OCI-LY7 (cell line): ENCODE measurements around the gene GIPR. TPM values are rescaled to one million over a fixed set of nuclear protein-coding genes. Genes with fewer than 3 reads are reported as not detected.

ENCODE experiments used
- BruUV-seq: library from RNA; stranded (reverse); fragments of 400-500 nt; replicated peaks from 2 replicates; lab custom pipeline; 2021; lab: Mats Ljungman, UMichigan
- CTCF ChIA-PET: fragments of 300-600 bp; sonication (Branson Sonifier 250); formaldehyde crosslinking; loops from one replicate; lab custom pipeline; 2022; ENCODE audit warnings: antibody characterized with exemption; ENCODE audit not compliant: unreplicated experiment; lab: Charles Lee
- POLR2A ChIA-PET: fragments of 300-600 bp; sonication (Branson Sonifier 250); formaldehyde crosslinking; loops from one replicate; lab custom pipeline; 2022; ENCODE audit warnings: antibody characterized with exemption; lab: Charles Lee
- DNase-seq: peaks from one replicate; pipeline ENCODE4 v3.0.0-alpha.2; 2015; ENCODE audit warnings: low spot score
- H2AFZ ChIP-seq: fragments of 200-600 bp; sonication (generic), shearing (Covaris generic); 2 replicates; pipeline ENCODE4 v1.6.1; 2014; ENCODE audit warnings: mild to moderate bottlenecking, antibody characterized with exemption, low read length, moderate library complexity
- H3K27ac ChIP-seq: fragments of 200-600 bp; sonication (generic); 2 replicates; pipeline ENCODE4 v1.5.1; 2014; ENCODE audit warnings: mixed run types, low read depth, mild to moderate bottlenecking, moderate library complexity, low read length, inconsistent platforms; ENCODE audit not compliant: poor library complexity, severe bottlenecking
- H3K36me3 ChIP-seq: fragments of 200-600 bp; sonication (generic); 2 replicates; pipeline ENCODE4 v1.6.1; 2014; ENCODE audit warnings: mild to moderate bottlenecking, antibody characterized with exemption, low read length, moderate library complexity, mixed read lengths; ENCODE audit not compliant: insufficient read depth
- H3K4me1 ChIP-seq: fragments of 200-600 bp; sonication (generic); 2 replicates; pipeline ENCODE4 v1.5.1; 2014; ENCODE audit warnings: mild to moderate bottlenecking, low read length; ENCODE audit not compliant: insufficient read depth, poor library complexity, severe bottlenecking
- H3K4me2 ChIP-seq: fragments of 200-600 bp; sonication (generic); 2 replicates; pipeline ENCODE4 v1.6.1; 2014; ENCODE audit warnings: mild to moderate bottlenecking, low read length
- H3K4me3 ChIP-seq: fragments of 200-600 bp; sonication (generic); 2 replicates; pipeline ENCODE4 v1.5.1; 2014; ENCODE audit warnings: mild to moderate bottlenecking, low read depth, low read length; ENCODE audit not compliant: poor library complexity, severe bottlenecking
- H3K79me2 ChIP-seq: fragments of 200-600 bp; sonication (generic); 2 replicates; pipeline ENCODE4 v1.6.1; 2016; ENCODE audit warnings: low read depth, mild to moderate bottlenecking, low read length, moderate library complexity, mixed read lengths; ENCODE audit not compliant: insufficient read depth
- H3K9me2 ChIP-seq: fragments of 200-600 bp; sonication (generic); 2 replicates; pipeline ENCODE4 v1.6.1; 2016; ENCODE audit warnings: mild to moderate bottlenecking, low read length, mixed read lengths; ENCODE audit not compliant: insufficient read depth
- H3K9me3 ChIP-seq: fragments of 200-600 bp; sonication (generic); 2 replicates; pipeline ENCODE4 v1.6.1; 2014; ENCODE audit warnings: mild to moderate bottlenecking, mixed run types, low read length, mixed read lengths
- H4K20me1 ChIP-seq: fragments of 200-600 bp; sonication (generic); 2 replicates; pipeline ENCODE4 v1.6.1; 2014; ENCODE audit warnings: mild to moderate bottlenecking, antibody characterized with exemption, low read length, moderate library complexity, mixed read lengths; ENCODE audit not compliant: insufficient read depth
- CTCF ChIP-seq: fragments of 200-600 bp; sonication (generic); conservative IDR thresholded peaks from 2 replicates; pipeline ENCODE4 v1.5.1; 2014; ENCODE audit warnings: mild to moderate bottlenecking, antibody characterized with exemption, low read length, moderate library complexity, mixed read lengths
- EZH2phosphoT487 ChIP-seq: fragments of 200-600 bp; sonication (generic); IDR thresholded peaks from 2 replicates; pipeline ENCODE4 v1.6.1; 2018; ENCODE audit warnings: low read depth, borderline replicate concordance, mild to moderate bottlenecking, mixed run types, antibody characterized with exemption, low read length, moderate library complexity, mixed read lengths
- intact Hi-C: fragments of 100-400 bp; cut with micrococcal nuclease; formaldehyde crosslinking; loops from one replicate; pipeline ENCODE4 v1.10.0; 2022; ENCODE audit not compliant: unreplicated experiment
- microRNA-seq: library from miRNA; unstranded; fragments of <30 nt; microRNA quantifications from one replicate; pipeline ENCODE4 v1.2.0, GENCODE V29; 2022; ENCODE audit warnings: borderline replicate concordance
- small RNA-seq: library from RNA; depleted of rRNA; stranded (forward); fragments of <200 nt; gene quantifications from one replicate; pipeline ENCODE3, GENCODE V24; 2014
- total RNA-seq, 2 experiments: library from RNA; depleted of rRNA in 1 of 2; stranded (reverse); fragments of >200 nt in 1 of 2; shearing (Covaris generic) in 1 of 2; gene quantifications; 2 replicates each; pipeline ENCODE4 v1.2.3, GENCODE V29; 2014 to 2022

Gene GIPR
- total RNA-seq, 2 experiments from 2014 or later: 7.9 to 23.3 TPM

- intact Hi-C loops: no loop called here
- Histone ChIP-seq H3K27ac (peak overlapping the region; percentile 36), H3K36me3 (no peaks in the 10 kb centered on the region), H2AFZ (no peak overlapping the region; the same call in 1 of the 2 replicates), H3K4me1 (peaks cover 11% of the 10 kb centered on the region), H3K9me2 (no peaks in the 10 kb centered on the region), H4K20me1 (no peaks in the 10 kb centered on the region), H3K79me2 (peaks cover 33% of the 10 kb centered on the region; the same call in 1 of the 2 replicates), H3K4me3 (peak overlapping the region; percentile 97), H3K4me2 (peak overlapping the region; percentile 85), H3K9me3 (no peaks in the 10 kb centered on the region)
- ChIA-PET POLR2A (interaction anchor here (1.0 to 2.2 kb wide), 2 partner anchors 12 to 37 kb away, joined by 3 to 13 read pairs; no protein-coding TSS in a partner anchor), CTCF (interaction anchor here (0.6 kb wide), 2 partner anchors 36 to 41 kb away, joined by 3 to 5 read pairs; no protein-coding TSS in a partner anchor)
- TF ChIP-seq CTCF (no peak), EZH2phosphoT487 (no peak)
- no peak for DNase-seq
- BruUV-seq: TSS peak; percentile 66
These were observed 61.8 kb downstream of the GIPR start for GRCh38 chr19:45729800-45730290.

- peak; percentile 99 for DNase-seq
- Histone ChIP-seq H3K4me1 (peaks cover 11% of the 10 kb centered on the region), H3K36me3 (no peaks in the 10 kb centered on the region), H3K27ac (peak within 1 kb of the TSS; percentile 36), H3K9me3 (no peaks in the 10 kb centered on the region), H4K20me1 (no peaks in the 10 kb centered on the region), H2AFZ (peak within 1 kb of the TSS; percentile 94; the same call in 1 of the 2 replicates), H3K9me2 (no peaks in the 10 kb centered on the region), H3K4me3 (peak within 1 kb of the TSS; percentile 97), H3K4me2 (peak within 1 kb of the TSS; percentile 85), H3K79me2 (peaks cover 27% of the 10 kb centered on the region; the same call in 1 of the 2 replicates)
- POLR2A ChIA-PET: interaction anchor here (0.6 to 2.2 kb wide), 5 partner anchors 13 to 195 kb away, joined by 3 to 13 read pairs (median 5); no protein-coding TSS in a partner anchor
- no peak for TF ChIP-seq EZH2phosphoT487
- TF ChIP-seq CTCF: peak; percentile 68
- no TSS peak for BruUV-seq
- CTCF ChIA-PET: interaction anchor here (0.6 kb wide), 3 partner anchors 37 to 40 kb away, joined by 3 to 5 read pairs (median 4); partner anchors contain the start of gene SIX5
- intact Hi-C loops: no loop called here
These were observed 62.6 kb downstream of the GIPR start, which contains the start of gene FBXO46 for GRCh38 chr19:45730368-45731288. Gene FBXO46 (minus strand): TSS chr19:45730896. CDS start chr19:45713495, 17,401 bp downstream.

Small RNA genes lying within 50 kb of the gene (microRNA-seq; reads per million reads assigned to microRNA genes)
- gene MIR330 (70.4 reads per million, percentile 52 among the genes with 10 or more reads in this experiment), gene MIR642A (not detected), gene MIR642B (not detected)

Small RNA genes lying within 50 kb of the gene (small RNA-seq; reads per million reads assigned to genes)
- not detected for gene MIR642A
- gene RN7SL836P: not detected

Other genes starting within 250 kb of the GIPR start
- gene ERCC1, start 244.3 kb upstream of the GIPR start, total RNA-seq (2014; rRNA removed; shearing (Covaris generic)): 125 and 126 TPM in 2 replicates
- gene ERCC1, start 244.3 kb upstream of the GIPR start, total RNA-seq (2022): 46.2 and 59.4 TPM in 2 replicates
- gene FOSB, start 200.2 kb upstream of the GIPR start, total RNA-seq (2014; rRNA removed; shearing (Covaris generic)): 1.2 and 2.3 TPM in 2 replicates
- 2.1 and 2.4 TPM in 2 replicates for gene FOSB, start 200.2 kb upstream of the GIPR start, total RNA-seq (2022)
- gene RTN2, start 171.2 kb upstream of the GIPR start, total RNA-seq (2014; rRNA removed; shearing (Covaris generic)): 1.5 and 8.6 TPM in 2 replicates
- gene RTN2, start 171.2 kb upstream of the GIPR start, total RNA-seq (2022): 7.6 and 9.1 TPM in 2 replicates
- gene PPM1N, start 169.8 kb upstream of the GIPR start, total RNA-seq (2014; rRNA removed; shearing (Covaris generic)): 1.4 and 1.6 TPM in 2 replicates
- 2.8 and 2.9 TPM in 2 replicates for gene PPM1N, start 169.8 kb upstream of the GIPR start, total RNA-seq (2022)
- gene VASP, start 160.7 kb upstream of the GIPR start, total RNA-seq (2014; rRNA removed; shearing (Covaris generic)): 37.4 and 62.8 TPM in 2 replicates
- 39.6 and 51.6 TPM in 2 replicates for gene VASP, start 160.7 kb upstream of the GIPR start, total RNA-seq (2022)
- 4.4 and 5.8 TPM in 2 replicates for gene OPA3, start 83.4 kb upstream of the GIPR start, total RNA-seq (2014; rRNA removed; shearing (Covaris generic))
- 10.6 and 12.0 TPM in 2 replicates for gene OPA3, start 83.4 kb upstream of the GIPR start, total RNA-seq (2022)
- gene GPR4, start 66.0 kb upstream of the GIPR start, total RNA-seq (2014; rRNA removed; shearing (Covaris generic)): 0.38 TPM in 1 of 2 replicates, not detected in the other
- gene GPR4, start 66.0 kb upstream of the GIPR start, total RNA-seq (2022): not detected in 2 replicates
- 23.6 and 26.1 TPM in 2 replicates for gene EML2, start 28.8 kb upstream of the GIPR start, total RNA-seq (2014; rRNA removed; shearing (Covaris generic))
- 47.5 and 52.5 TPM in 2 replicates for gene EML2, start 28.8 kb upstream of the GIPR start, total RNA-seq (2022)
- gene SNRPD2, start 23.7 kb downstream of the GIPR start, total RNA-seq (2014; rRNA removed; shearing (Covaris generic)): 774 and 848 TPM in 2 replicates
- 518 and 523 TPM in 2 replicates for gene SNRPD2, start 23.7 kb downstream of the GIPR start, total RNA-seq (2022)
- 15.7 and 24.8 TPM in 2 replicates for gene QPCTL, start 24.4 kb downstream of the GIPR start, total RNA-seq (2014; rRNA removed; shearing (Covaris generic))
- gene QPCTL, start 24.4 kb downstream of the GIPR start, total RNA-seq (2022): 25.1 and 26.3 TPM in 2 replicates
- 23.9 and 27.5 TPM in 2 replicates for gene FBXO46, start 62.7 kb downstream of the GIPR start, total RNA-seq (2014; rRNA removed; shearing (Covaris generic))
- 31.7 and 32.2 TPM in 2 replicates for gene FBXO46, start 62.7 kb downstream of the GIPR start, total RNA-seq (2022)
- not detected in 2 replicates for gene MEIOSIN, start 65.2 kb downstream of the GIPR start, total RNA-seq (2014; rRNA removed; shearing (Covaris generic))
- not detected in 2 replicates for gene MEIOSIN, start 65.2 kb downstream of the GIPR start, total RNA-seq (2022)
- 9.4 and 10.2 TPM in 2 replicates for gene SIX5, start 101.0 kb downstream of the GIPR start, total RNA-seq (2014; rRNA removed; shearing (Covaris generic))
- 15.2 and 18.6 TPM in 2 replicates for gene SIX5, start 101.0 kb downstream of the GIPR start, total RNA-seq (2022)
- gene DMPK, start 114.3 kb downstream of the GIPR start, total RNA-seq (2014; rRNA removed; shearing (Covaris generic)): 12.8 and 14.9 TPM in 2 replicates
- gene DMPK, start 114.3 kb downstream of the GIPR start, total RNA-seq (2022): 34.7 and 46.9 TPM in 2 replicates
- 27.1 and 43.2 TPM in 2 replicates for gene DMWD, start 124.6 kb downstream of the GIPR start, total RNA-seq (2014; rRNA removed; shearing (Covaris generic))
- gene DMWD, start 124.6 kb downstream of the GIPR start, total RNA-seq (2022): 44.0 and 57.3 TPM in 2 replicates
- gene RSPH6A, start 147.1 kb downstream of the GIPR start, total RNA-seq (2014; rRNA removed; shearing (Covaris generic)): 0.16 and 0.21 TPM in 2 replicates
- 0.63 and 0.72 TPM in 2 replicates for gene RSPH6A, start 147.1 kb downstream of the GIPR start, total RNA-seq (2022)
- 84.4 and 116 TPM in 2 replicates for gene SYMPK, start 194.9 kb downstream of the GIPR start, total RNA-seq (2014; rRNA removed; shearing (Covaris generic))
- 118 and 133 TPM in 2 replicates for gene SYMPK, start 194.9 kb downstream of the GIPR start, total RNA-seq (2022)
- not detected in 2 replicates for gene FOXA3, start 196.1 kb downstream of the GIPR start, total RNA-seq (2014; rRNA removed; shearing (Covaris generic))
- 0.57 TPM in 1 of 2 replicates, not detected in the other for gene FOXA3, start 196.1 kb downstream of the GIPR start, total RNA-seq (2022)
- gene IRF2BP1, start 217.9 kb downstream of the GIPR start, total RNA-seq (2014; rRNA removed; shearing (Covaris generic)): 47.4 and 53.5 TPM in 2 replicates
- 25.4 and 30.9 TPM in 2 replicates for gene IRF2BP1, start 217.9 kb downstream of the GIPR start, total RNA-seq (2022)
- gene MYPOP, start 234.4 kb downstream of the GIPR start, total RNA-seq (2014; rRNA removed; shearing (Covaris generic)): 5.2 and 5.3 TPM in 2 replicates
- 15.6 and 16.1 TPM in 2 replicates for gene MYPOP, start 234.4 kb downstream of the GIPR start, total RNA-seq (2022)
- gene NANOS2, start 246.6 kb downstream of the GIPR start, total RNA-seq (2014; rRNA removed; shearing (Covaris generic)): not detected in 2 replicates
- not detected in 2 replicates for gene NANOS2, start 246.6 kb downstream of the GIPR start, total RNA-seq (2022)